IgD-negative memory B cell (primary cell): ENCODE measurements around the gene SLC35D2. TPM values are rescaled to one million over a fixed set of nuclear protein-coding genes. Genes with fewer than 3 reads are reported as not detected.
"Not testable (repeated sequence)": the region's sequence is repeated elsewhere in the genome, so short reads cannot be mapped to it uniquely, and the experiment has no call there.

ENCODE experiments used
- H3K27ac Mint-ChIP-seq, 3 donors: one replicate each; pipeline ENCODE4 v1.8.0; 2020 to 2022; ENCODE audit warnings: mild to moderate bottlenecking in 3 of 3, mixed read lengths in 3 of 3, moderate library complexity in 1 of 3
- H3K27me3 Mint-ChIP-seq: one replicate; pipeline ENCODE4 v1.8.0; 2021; ENCODE audit warnings: mixed read lengths
- H3K36me3 Mint-ChIP-seq: one replicate; pipeline ENCODE4 v1.8.0; 2020; ENCODE audit warnings: mild to moderate bottlenecking, mixed read lengths
- H3K4me1 Mint-ChIP-seq, 3 donors: one replicate each; pipeline ENCODE4 v1.8.0; 2020 to 2022; ENCODE audit warnings: mixed read lengths in 3 of 3, mild to moderate bottlenecking in 1 of 3
- H3K4me3 Mint-ChIP-seq, 4 donors: one replicate each; pipeline ENCODE4 v1.8.0; 2020 to 2022; ENCODE audit warnings: mild to moderate bottlenecking in 4 of 4, mixed read lengths in 4 of 4, moderate library complexity in 3 of 4
- H3K9me3 Mint-ChIP-seq, 3 donors: one replicate each; pipeline ENCODE4 v1.8.0; 2020 to 2021; ENCODE audit warnings: mixed read lengths in 3 of 3, mild to moderate bottlenecking in 1 of 3
- polyA plus RNA-seq: library from polyadenylated mRNA; unstranded; fragments of 300-500 nt; fragmentation: Illumina TruSeq; gene quantifications from one replicate; pipeline ENCODE4 v1.2.3, GENCODE V29; 2021

SLC35D2 gene
- polyA plus RNA-seq, 1 donor from 2014 or later = 11.0 TPM

DNA sequence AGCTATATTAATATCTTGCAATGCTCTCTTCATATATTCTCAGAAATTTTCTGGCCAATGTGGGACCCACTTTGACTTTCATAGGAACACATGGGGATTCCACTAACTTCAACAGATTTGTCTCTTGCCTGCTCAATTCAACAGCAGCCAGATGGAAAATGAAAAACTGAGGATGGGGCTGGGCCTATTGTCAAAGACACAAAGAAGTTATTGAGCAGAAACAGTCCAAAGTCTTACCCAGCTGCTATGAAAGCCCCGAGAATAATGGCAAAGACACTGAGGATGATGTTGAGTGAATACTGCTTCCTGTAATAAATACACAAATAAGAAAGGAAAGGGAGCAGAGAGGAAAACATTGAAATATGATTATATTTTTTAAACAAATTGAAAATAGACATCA lies 32.6 kb downstream of the SLC35D2 start:
- no peaks in the 10 kb centered on the region for H3K27me3 Mint-ChIP-seq
- H3K27ac Mint-ChIP-seq = no peak overlapping the region
- H3K36me3 Mint-ChIP-seq = peaks cover 2% of the 10 kb centered on the region
- peaks cover 0 to 2% (median 0%) of the 10 kb centered on the region in 3 donors for H3K4me1 Mint-ChIP-seq
- H3K4me3 Mint-ChIP-seq = no peak overlapping the region
- peaks cover 0 to 4% (median 0%) of the 10 kb centered on the region in 3 donors for H3K9me3 Mint-ChIP-seq

DNA sequence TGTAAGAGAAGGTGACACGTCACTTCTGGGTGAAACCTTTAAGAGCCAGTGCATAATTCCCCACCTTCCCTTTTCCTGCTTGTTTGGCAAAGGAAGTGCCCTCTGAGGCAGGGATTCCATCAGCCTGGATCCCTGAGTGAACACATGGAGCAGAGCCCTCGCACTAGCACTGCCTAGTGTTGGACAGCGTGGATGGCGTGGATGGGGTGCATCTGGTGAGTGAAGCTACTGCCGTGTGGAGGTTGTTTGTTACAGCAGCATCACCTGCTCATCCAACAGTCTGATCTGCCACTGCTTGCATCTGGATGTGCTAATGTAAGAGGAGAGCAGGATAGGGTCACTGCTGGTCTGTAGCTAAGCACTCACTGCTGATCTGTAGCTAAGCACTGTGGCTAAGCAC lies 35.2 kb downstream of the SLC35D2 start:
- Mint-ChIP-seq H3K9me3 (peaks cover 0 to 4% (median 0%) of the 10 kb centered on the region in 3 donors), H3K27ac (no peak overlapping the region), H3K4me3 (no peak overlapping the region), H3K27me3 (no peaks in the 10 kb centered on the region), H3K36me3 (peaks cover 1% of the 10 kb centered on the region), H3K4me1 (peaks cover 0 to 2% (median 0%) of the 10 kb centered on the region in 3 donors)

DNA sequence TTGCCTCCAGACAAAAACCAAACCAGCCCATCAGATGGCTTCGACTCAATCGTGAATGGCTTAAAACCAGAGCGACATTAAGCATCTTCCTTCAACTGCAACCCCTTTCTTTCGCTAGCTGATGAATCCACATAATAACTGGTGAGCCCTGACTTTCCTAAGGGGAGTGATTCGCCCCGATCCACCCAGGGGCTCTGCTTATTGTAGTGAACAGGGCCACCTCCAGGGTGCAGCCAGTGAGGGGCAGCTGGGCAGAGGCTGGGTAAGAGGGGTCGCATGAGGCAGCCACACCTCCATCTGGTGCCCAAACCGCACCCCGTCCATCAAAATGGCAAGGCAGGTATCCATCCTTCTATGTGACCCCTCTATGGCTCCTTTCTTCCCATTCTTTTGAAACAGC lies 38.0 kb downstream of the SLC35D2 start:
- Mint-ChIP-seq H3K4me1 (peaks cover 0 to 2% (median 0%) of the 10 kb centered on the region in 3 donors), H3K9me3 (no peaks in the 10 kb centered on the region), H3K27ac (no peak overlapping the region), H3K4me3 (no peak overlapping the region), H3K36me3 (peaks cover 1% of the 10 kb centered on the region), H3K27me3 (no peaks in the 10 kb centered on the region)

DNA sequence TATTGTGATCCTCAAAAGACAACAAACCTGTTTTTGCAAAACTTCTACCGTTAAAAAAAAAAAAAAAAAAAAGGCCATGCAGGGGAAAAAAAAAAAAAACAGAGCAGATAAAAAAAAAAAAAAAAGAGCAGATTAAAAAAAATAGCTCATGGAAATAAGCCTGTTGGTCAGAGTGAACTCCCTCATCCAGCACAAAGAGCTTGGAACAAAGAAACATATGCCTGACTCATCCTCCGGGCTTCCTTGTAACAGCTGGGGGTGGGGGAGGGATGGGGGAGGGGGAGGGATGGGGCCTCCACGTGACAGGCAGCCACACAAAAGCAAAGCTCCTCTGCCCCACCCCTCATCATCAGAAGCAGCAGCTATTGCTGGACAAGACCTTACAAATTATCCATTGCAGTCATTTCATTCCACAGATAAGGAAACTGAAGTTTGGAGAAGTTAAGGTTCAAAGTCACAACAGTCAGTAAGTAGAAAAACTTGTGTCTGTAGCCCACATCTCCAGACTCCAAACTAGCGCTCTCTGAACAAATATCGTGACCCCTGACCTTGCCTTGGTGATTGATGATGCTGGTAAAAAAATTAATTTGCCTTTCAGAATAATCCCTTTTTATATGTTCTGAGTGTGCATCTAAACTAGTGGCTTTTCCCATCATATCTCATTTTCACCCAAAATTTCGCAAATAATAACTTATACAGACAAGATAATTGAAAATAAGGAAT lies 38.9 kb downstream of the SLC35D2 start:
- Mint-ChIP-seq H3K36me3 (peaks cover 1% of the 10 kb centered on the region), H3K27me3 (no peaks in the 10 kb centered on the region), H3K9me3 (no peaks in the 10 kb centered on the region), H3K4me3 (no peak overlapping the region), H3K4me1 (peaks cover 0 to 2% (median 0%) of the 10 kb centered on the region in 3 donors), H3K27ac (no peak overlapping the region)

DNA sequence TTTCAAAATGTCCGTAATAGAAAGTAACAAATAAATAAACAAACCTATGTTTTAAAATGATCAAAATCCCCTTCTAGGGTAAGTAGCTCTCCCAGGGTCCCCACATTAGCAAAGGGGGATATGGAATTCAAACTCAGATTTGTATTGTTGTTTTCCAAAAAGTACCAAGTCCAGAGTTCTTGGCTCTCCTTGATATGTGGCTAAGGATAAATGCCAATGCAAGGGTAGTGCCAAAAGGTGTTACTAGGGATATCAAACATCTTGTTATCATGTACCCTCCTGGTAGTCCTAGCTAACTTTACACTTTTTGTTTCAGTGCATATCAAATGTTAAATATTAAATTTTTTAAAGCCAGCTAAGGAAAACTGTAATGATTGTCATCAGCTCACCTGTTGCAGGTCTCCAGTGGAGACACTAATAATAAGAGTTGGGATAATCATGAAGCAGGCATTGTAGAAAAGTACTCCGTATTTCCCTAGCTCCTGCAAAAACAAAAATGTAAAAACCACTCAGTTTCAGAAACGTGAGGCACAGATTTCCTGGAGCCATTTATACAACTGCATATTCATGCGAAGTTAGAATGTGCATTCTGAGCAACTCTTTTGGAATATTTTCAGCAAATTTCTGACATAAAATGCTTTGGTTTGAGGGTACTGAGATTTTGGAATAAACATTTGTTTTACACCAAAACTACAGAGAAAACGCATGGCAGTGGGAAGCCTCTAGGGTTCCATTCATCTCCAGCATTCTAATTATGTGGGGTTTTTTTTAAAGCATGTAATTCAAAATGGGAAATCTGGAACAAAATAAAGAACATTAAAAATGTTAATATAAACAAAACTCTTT lies 39.8 kb downstream of the SLC35D2 start:
- no peaks in the 10 kb centered on the region for H3K27me3 Mint-ChIP-seq
- H3K36me3 Mint-ChIP-seq = peaks cover 1% of the 10 kb centered on the region
- H3K9me3 Mint-ChIP-seq = no peaks in the 10 kb centered on the region
- H3K4me1 Mint-ChIP-seq = peaks cover 0 to 2% (median 0%) of the 10 kb centered on the region in 3 donors
- H3K27ac Mint-ChIP-seq = no peak overlapping the region
- no peak overlapping the region for H3K4me3 Mint-ChIP-seq

DNA sequence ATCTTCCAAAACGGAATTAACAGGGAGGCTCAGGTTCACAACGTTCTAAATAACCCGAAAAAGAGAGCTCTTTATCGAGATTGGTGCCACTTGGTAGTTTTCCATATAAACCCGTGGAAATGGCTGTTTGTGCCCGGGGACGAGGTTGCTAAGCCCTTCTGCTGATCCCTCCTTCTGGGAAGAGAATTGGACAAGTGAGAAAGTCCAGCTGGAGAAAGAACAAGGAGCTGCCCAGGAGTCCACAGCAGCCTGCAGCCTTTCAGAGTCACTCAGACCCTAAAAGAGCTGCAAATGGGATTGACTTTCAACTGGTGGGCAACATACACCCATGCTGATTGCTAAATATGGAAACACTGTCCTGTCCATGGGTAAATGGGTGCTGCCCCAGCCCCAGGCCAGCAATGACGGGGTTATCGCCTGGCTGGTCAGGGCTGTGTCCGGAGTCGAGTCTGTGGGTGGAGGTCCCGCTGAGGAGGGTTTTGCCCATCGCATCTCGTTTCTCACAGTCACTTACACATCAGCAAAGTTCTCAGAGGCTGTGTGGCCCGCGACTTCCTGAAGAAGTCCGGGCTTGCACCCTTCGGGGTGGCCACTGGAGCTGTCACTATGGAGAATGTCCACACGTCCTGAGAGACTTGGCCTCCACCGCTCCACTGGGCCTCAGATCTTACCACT lies 40.8 kb downstream of the SLC35D2 start:
- Mint-ChIP-seq H3K27ac (no peak overlapping the region), H3K4me1 (peaks cover 0 to 2% (median 0%) of the 10 kb centered on the region in 3 donors), H3K27me3 (no peaks in the 10 kb centered on the region), H3K9me3 (no peaks in the 10 kb centered on the region), H3K36me3 (peaks cover 1% of the 10 kb centered on the region), H3K4me3 (peak overlapping the region in 1 of 4 donors; percentile 41)

DNA sequence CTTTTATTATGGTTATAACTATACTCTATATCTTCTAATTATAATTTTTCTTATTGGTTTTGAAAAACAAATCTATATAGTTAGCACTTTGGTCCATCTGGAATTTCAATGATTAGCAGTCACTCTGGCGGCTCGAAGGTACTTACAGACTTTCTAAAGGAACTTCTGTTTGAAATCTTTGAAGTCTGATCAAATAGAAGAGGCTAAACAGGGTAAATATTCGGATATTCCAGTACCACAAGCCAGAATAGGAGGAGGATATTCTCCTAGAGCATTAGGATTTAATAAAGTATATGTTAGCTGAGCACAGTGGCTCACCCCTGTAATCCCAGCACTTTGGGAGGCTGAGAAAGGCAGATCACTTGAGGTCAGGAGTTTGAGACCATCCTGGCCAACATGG lies 42.8 kb downstream of the SLC35D2 start:
- peaks cover 1% of the 10 kb centered on the region for H3K36me3 Mint-ChIP-seq
- H3K4me3 Mint-ChIP-seq = no peak overlapping the region
- H3K27me3 Mint-ChIP-seq = no peaks in the 10 kb centered on the region
- H3K4me1 Mint-ChIP-seq = no peaks in the 10 kb centered on the region
- H3K27ac Mint-ChIP-seq = no peak overlapping the region
- H3K9me3 Mint-ChIP-seq = no peaks in the 10 kb centered on the region

DNA sequence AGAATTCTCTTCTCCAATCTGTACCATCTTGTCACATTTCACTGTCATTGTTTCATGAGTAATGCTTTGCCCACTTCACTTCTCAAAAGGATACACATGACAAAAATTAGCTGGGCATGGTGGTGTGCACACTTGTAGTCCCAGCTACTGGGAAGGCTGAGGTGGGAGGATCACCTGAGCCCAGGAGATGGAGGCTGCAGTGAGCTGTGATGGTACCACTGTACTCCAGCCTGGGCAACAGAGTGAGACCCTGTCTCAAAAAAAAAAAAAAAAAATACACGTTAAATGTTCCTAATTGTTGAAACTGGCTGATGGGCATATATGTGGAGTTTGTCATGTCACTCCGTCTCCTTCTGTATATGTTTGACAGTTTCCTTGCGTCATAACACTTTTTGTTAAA lies 45.2 kb downstream of the SLC35D2 start:
- Mint-ChIP-seq H3K27me3 (no peaks in the 10 kb centered on the region), H3K9me3 (no peaks in the 10 kb centered on the region), H3K27ac (no peak overlapping the region), H3K4me1 (no peaks in the 10 kb centered on the region), H3K36me3 (no peaks in the 10 kb centered on the region), H3K4me3 (no peak overlapping the region)

DNA sequence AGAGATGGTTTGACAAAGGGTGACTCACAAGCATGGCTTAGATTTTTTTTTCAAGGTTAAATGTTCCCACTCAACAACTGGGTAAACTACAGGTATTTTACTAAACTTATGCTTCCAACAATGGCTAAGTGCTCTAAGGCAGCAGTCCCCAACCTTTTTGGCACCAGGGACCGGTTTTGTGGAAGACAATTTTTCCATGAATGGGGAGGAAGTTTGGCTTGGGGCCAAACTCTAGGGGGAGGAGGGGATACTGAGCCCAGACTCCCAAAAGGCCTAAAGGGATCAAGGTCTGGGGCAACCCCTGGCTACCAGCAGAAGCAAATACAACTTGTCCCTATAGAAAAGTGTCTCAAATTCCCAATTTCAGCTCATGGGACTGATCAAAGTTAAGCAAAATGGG lies 49.6 kb downstream of the SLC35D2 start:
- Mint-ChIP-seq H3K27me3 (no peaks in the 10 kb centered on the region), H3K36me3 (no peaks in the 10 kb centered on the region), H3K27ac (no peak overlapping the region), H3K9me3 (no peaks in the 10 kb centered on the region), H3K4me1 (no peaks in the 10 kb centered on the region), H3K4me3 (no peak overlapping the region)

DNA sequence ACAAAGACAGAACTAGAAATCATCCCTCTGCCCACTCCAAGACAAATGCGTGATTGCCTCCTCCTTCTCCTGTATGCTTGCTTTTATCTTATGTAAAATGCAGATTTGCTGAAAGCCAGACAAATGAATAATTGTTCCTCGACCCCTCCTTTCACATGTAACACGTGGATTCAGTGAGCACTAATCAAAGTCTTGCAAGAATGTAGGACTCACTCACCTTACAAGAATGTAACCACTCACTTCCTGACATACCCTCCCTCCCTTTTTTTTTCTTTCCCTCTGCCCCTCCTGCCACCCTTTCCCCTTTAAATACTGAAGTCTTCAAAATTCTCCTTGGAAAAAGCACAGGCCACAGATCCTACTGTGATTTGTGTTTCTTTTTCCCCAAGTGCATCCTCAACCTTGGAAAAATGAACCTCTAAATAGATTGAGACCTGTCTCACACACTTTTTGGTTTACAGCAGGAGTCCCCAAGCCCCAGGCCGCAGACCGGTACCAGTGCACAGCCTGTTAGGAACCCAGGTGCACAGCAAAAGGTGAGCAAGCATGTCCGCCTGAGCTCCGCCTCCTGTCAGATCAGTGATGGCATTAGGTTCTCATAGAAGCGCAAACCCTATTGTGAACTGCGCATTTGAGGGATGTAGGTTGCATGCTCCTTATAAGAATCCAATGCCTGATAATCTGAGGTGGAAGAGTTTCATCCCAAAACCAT lies 52.1 kb downstream of the SLC35D2 start:
- Mint-ChIP-seq H3K36me3 (no peaks in the 10 kb centered on the region), H3K27ac (peak overlapping the region in 1 of 3 donors; percentile 73), H3K27me3 (no peaks in the 10 kb centered on the region), H3K9me3 (no peaks in the 10 kb centered on the region), H3K4me3 (no peak overlapping the region), H3K4me1 (no peaks in the 10 kb centered on the region)

DNA sequence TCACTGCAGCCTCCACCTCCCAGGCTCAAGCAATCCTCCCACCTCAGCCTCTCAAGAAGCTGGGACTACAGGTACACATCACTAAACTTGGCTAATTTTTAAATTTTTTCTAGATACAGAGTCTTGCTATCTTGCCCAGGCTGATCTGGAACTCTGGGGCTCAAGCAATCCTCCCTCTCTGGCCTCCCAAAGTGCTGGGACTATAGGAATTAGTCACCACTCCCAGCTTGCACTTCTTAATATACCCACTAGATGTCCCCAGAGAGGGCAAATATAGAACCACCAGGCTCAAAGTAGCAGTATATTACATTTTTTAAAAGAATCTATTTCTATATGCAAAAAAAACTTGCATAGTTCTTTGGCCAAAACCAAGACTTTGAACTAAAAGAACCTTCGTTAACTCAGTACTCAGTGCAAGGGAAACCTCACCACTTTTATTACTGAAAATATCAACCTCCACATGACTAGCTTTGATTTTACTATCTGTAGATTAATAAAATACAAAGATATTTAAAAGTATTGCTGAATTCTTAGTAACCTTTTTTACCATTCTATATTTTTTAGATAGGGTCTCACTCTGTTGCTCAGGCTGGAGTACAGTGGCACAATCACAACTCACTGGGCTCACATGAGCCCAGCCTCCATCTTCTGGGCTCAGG lies 55.7 kb downstream of the SLC35D2 start:
- H3K4me1 Mint-ChIP-seq = no peaks in the 10 kb centered on the region
- peaks cover 3% of the 10 kb centered on the region for H3K36me3 Mint-ChIP-seq
- no peaks in the 10 kb centered on the region for H3K9me3 Mint-ChIP-seq
- no peaks in the 10 kb centered on the region for H3K27me3 Mint-ChIP-seq
- no peak overlapping the region for H3K27ac Mint-ChIP-seq
- H3K4me3 Mint-ChIP-seq = no peak overlapping the region

DNA sequence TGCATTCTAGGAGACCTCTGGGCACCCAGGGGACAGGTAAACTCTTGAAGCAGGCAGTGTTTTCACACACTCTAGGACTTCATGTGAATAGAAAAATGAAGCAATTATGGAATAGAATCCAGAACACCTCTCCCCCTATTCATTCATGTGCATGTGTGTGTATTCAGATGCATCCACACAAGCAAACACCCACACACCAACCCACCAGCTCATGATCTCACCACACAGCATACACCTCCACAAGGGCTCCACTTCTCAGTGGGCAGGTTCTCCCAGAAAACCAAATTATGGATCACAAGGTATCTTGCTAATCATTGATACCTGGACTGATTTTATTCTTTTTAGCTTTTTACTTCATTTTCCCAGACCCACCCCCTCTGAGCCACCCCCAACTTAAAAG lies 60.3 kb downstream of the SLC35D2 start:
- Mint-ChIP-seq H3K4me3 (no peak overlapping the region), H3K27ac (no peak overlapping the region), H3K36me3 (peaks cover 5% of the 10 kb centered on the region), H3K9me3 (no peaks in the 10 kb centered on the region), H3K4me1 (no peaks in the 10 kb centered on the region), H3K27me3 (no peaks in the 10 kb centered on the region)

DNA sequence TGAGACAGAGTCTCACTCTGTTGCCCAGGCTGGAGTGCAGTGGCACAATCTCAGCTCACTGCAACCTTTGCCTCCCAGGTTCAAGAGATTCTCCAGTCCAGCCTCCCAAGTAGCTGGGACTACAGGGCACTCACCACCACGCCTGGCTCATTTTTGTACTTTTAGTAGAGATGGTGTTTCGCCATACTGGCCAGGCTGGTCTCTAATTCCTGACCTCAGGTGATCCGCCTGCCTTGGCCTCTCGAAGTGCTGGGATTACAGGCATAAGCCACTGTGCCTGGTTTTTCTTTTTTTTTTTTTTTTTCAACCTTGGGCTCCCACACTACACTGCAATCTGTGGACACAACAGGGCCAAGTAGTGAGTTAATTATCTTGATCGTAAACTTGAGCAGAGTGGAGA lies 60.8 kb downstream of the SLC35D2 start:
- not testable (repeated sequence) for H3K4me3 Mint-ChIP-seq, H3K27me3 Mint-ChIP-seq, H3K4me1 Mint-ChIP-seq, H3K36me3 Mint-ChIP-seq, H3K9me3 Mint-ChIP-seq, H3K27ac Mint-ChIP-seq

DNA sequence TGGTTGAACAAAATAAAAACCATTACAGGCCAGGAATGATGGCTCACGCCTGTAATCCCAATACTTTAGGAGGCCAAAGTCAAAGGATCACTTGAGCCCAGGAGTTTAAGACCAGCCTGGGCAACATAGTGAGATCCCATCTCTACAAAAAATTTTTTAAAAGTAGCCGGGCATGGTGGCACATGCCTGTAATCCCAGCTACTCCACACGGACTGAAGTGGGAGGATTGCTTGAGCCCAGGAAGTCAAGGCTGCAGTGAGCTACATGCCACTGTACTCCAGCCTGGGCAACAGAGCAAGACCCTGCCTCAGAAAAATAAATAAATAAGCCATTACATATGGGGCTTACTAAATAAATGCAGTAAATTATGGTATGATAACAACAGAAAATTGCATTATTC lies 61.3 kb downstream of the SLC35D2 start:
- H3K4me3 Mint-ChIP-seq, H3K36me3 Mint-ChIP-seq, H3K27me3 Mint-ChIP-seq, H3K4me1 Mint-ChIP-seq, H3K9me3 Mint-ChIP-seq, H3K27ac Mint-ChIP-seq: not testable (repeated sequence)
